ENCODE measurements around the gene PLB1.

DNA sequence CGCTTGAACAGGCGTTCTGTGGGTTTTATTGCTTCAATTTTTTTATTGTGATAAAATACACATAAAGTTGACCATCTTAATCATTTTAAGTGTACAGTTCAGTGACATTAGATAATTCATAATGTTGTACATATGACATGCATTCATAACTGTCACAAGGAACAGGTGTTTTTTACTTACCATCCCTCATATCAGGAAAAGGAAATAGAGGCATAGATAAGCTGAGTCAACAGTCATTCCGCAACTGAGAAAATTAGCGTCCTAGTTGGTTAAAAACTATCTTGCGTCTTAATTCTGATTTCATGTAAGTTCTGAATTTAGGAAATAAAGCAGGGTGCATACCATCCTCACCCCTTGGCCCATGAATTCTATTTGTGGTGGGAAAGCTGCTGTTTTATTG is 36.5 kb downstream of the PLB1 start:
- TF ChIP-seq, protein P1, sequence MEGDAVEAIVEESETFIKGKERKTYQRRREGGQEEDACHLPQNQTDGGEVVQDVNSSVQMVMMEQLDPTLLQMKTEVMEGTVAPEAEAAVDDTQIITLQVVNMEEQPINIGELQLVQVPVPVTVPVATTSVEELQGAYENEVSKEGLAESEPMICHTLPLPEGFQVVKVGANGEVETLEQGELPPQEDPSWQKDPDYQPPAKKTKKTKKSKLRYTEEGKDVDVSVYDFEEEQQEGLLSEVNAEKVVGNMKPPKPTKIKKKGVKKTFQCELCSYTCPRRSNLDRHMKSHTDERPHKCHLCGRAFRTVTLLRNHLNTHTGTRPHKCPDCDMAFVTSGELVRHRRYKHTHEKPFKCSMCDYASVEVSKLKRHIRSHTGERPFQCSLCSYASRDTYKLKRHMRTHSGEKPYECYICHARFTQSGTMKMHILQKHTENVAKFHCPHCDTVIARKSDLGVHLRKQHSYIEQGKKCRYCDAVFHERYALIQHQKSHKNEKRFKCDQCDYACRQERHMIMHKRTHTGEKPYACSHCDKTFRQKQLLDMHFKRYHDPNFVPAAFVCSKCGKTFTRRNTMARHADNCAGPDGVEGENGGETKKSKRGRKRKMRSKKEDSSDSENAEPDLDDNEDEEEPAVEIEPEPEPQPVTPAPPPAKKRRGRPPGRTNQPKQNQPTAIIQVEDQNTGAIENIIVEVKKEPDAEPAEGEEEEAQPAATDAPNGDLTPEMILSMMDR (IDR thresholded peaks at IDR 0.05), result no peak
- no peak for TF ChIP-seq POLR2AphosphoS5 (IDR thresholded peaks at IDR 0.05; ENCODE audit: insufficient read depth in 1 of 2, low read depth in 1 of 2)
